Endothelial cell of umbilical vein (primary cell): ENCODE data around the gene LMF1.

ENCODE experiments used
- POLR2AphosphoS5 ChIP-seq: IDR thresholded peaks from 2 replicates; pipeline ENCODE4 v1.6.1; 2012; ENCODE audit warnings: low read depth, mild to moderate bottlenecking, control low read depth, low read length, moderate library complexity; ENCODE audit not compliant: insufficient read depth
- TF ChIP-seq, protein P1 (sequence below), 2 donors: IDR thresholded peaks; 1 replicate in 1 of 2; 2 replicates in 1 of 2; pipeline ENCODE4 v1.5.1; 2011; ENCODE audit warnings: low read length in 2 of 2, mild to moderate bottlenecking in 2 of 2, moderate library complexity in 2 of 2, control low read depth in 1 of 2, inconsistent platforms in 1 of 2, low read depth in 1 of 2; ENCODE audit not compliant: insufficient read depth in 1 of 2; ENCODE audit errors: extremely low read depth in 1 of 2

DNA sequence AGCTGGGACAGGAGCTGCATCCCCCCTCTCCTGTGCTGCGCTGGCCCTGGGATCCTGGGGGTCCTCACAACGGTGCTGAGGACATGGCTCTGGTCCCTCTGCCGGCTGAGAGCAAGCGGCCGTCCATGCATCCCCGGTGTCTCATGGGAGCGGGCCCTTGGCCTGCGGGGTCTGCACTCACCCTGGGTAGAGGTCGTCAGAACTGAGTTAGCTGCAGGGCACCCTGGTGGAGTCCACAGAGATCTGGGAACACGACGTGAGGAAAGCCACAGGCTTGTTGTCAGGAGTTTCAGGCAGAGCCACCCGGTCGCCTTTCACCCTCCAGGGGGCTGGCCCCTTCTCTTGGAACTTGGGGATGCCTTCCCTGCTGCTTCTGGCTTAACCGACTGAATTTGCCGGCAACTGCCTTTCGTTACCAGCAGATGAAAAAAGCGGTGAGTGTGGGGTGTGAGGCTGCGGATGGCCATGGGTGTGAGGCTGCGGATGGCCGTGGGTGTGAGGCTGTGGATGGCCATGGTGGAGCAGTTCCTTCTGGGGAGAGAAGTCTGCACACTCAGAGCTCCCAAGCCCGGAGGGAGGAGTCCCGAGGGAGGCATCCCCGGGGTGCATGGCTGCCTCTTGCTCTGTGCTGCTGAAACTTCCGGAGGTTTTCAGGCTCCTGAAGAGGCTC, 81.7 kb downstream of the LMF1 start:
- TF ChIP-seq POLR2AphosphoS5 = no peak
- TF ChIP-seq, protein P1, sequence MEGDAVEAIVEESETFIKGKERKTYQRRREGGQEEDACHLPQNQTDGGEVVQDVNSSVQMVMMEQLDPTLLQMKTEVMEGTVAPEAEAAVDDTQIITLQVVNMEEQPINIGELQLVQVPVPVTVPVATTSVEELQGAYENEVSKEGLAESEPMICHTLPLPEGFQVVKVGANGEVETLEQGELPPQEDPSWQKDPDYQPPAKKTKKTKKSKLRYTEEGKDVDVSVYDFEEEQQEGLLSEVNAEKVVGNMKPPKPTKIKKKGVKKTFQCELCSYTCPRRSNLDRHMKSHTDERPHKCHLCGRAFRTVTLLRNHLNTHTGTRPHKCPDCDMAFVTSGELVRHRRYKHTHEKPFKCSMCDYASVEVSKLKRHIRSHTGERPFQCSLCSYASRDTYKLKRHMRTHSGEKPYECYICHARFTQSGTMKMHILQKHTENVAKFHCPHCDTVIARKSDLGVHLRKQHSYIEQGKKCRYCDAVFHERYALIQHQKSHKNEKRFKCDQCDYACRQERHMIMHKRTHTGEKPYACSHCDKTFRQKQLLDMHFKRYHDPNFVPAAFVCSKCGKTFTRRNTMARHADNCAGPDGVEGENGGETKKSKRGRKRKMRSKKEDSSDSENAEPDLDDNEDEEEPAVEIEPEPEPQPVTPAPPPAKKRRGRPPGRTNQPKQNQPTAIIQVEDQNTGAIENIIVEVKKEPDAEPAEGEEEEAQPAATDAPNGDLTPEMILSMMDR (IDR thresholded peaks at IDR 0.05; ENCODE audit: extremely low read depth in 1 of 2, insufficient read depth in 1 of 2, low read depth in 1 of 2, low read length in 2 of 2) = no peak
